Osteoblast (primary cell): ENCODE data around the gene NR2F6. TPM values are rescaled to one million over a fixed set of nuclear protein-coding genes. Genes with fewer than 3 reads are reported as not detected.
"Not testable (repeated sequence)": the region's sequence is repeated elsewhere in the genome, so short reads cannot be mapped to it uniquely, and the experiment has no call there.

ENCODE experiments used
- DNase-seq: peaks from one replicate; pipeline ENCODE4 v3.0.0; 2011; ENCODE audit warnings: low spot score, mixed read lengths; ENCODE audit not compliant: insufficient read length; ENCODE audit errors: missing footprints
- H2AFZ ChIP-seq: 2 replicates; pipeline ENCODE4 v1.6.0; 2011; ENCODE audit warnings: mild to moderate bottlenecking, low read length
- H3K27ac ChIP-seq: 2 replicates; pipeline ENCODE4 v1.5.1; 2011; ENCODE audit warnings: mild to moderate bottlenecking, low read depth, low read length, moderate library complexity
- H3K27me3 ChIP-seq: 2 replicates; pipeline ENCODE4 v1.6.0; 2012; ENCODE audit warnings: mild to moderate bottlenecking, control low read depth, inconsistent platforms, low read length, moderate library complexity; ENCODE audit not compliant: insufficient read depth
- H3K36me3 ChIP-seq: 2 replicates; pipeline ENCODE4 v1.5.1; 2011; ENCODE audit warnings: mild to moderate bottlenecking, low read length, control low read depth, moderate library complexity; ENCODE audit not compliant: insufficient read depth
- H3K4me1 ChIP-seq: 2 replicates; pipeline ENCODE4 v1.5.1; 2011; ENCODE audit warnings: mild to moderate bottlenecking, low read length, control low read depth, moderate library complexity; ENCODE audit not compliant: insufficient read depth
- H3K4me2 ChIP-seq: 2 replicates; pipeline ENCODE4 v1.6.0; 2011; ENCODE audit warnings: mild to moderate bottlenecking, low read length; ENCODE audit not compliant: insufficient read depth
- H3K4me3 ChIP-seq: fragments of 200-600 bp; sonication (generic); 3 replicates; pipeline ENCODE4 v1.5.1; 2012; ENCODE audit warnings: mild to moderate bottlenecking, low read length, inconsistent platforms; ENCODE audit not compliant: insufficient read depth
- H3K79me2 ChIP-seq: 2 replicates; pipeline ENCODE4 v1.6.0; 2012; ENCODE audit warnings: mild to moderate bottlenecking, low read length, control low read depth, inconsistent platforms; ENCODE audit not compliant: insufficient read depth
- H3K9me3 ChIP-seq: 2 replicates; pipeline ENCODE4 v1.5.1; 2011; ENCODE audit warnings: low read depth, low read length, control low read depth
- H4K20me1 ChIP-seq: 2 replicates; pipeline ENCODE4 v1.6.0; 2012; ENCODE audit warnings: mild to moderate bottlenecking, low read length, control low read depth; ENCODE audit not compliant: insufficient read depth
- total RNA-seq: library from RNA; depleted of rRNA; stranded (reverse); fragments of >200 nt; gene quantifications from 2 replicates; pipeline ENCODE4 v1.2.3, GENCODE V29; 2012
- TF ChIP-seq, protein P1 (sequence below): IDR thresholded peaks from 2 replicates; pipeline ENCODE4 v1.5.1; 2011; ENCODE audit warnings: mild to moderate bottlenecking, low read depth, low read length, moderate library complexity; ENCODE audit errors: extremely low read depth

The NR2F6 gene
- total RNA-seq, 1 donor = 32.2 TPM

GRCh38 chr19:17196610-17197009 is 49.1 kb downstream of the NR2F6 start:
- TF ChIP-seq, protein P1, sequence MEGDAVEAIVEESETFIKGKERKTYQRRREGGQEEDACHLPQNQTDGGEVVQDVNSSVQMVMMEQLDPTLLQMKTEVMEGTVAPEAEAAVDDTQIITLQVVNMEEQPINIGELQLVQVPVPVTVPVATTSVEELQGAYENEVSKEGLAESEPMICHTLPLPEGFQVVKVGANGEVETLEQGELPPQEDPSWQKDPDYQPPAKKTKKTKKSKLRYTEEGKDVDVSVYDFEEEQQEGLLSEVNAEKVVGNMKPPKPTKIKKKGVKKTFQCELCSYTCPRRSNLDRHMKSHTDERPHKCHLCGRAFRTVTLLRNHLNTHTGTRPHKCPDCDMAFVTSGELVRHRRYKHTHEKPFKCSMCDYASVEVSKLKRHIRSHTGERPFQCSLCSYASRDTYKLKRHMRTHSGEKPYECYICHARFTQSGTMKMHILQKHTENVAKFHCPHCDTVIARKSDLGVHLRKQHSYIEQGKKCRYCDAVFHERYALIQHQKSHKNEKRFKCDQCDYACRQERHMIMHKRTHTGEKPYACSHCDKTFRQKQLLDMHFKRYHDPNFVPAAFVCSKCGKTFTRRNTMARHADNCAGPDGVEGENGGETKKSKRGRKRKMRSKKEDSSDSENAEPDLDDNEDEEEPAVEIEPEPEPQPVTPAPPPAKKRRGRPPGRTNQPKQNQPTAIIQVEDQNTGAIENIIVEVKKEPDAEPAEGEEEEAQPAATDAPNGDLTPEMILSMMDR = no peak
- H3K79me2 ChIP-seq = no peaks in the 10 kb centered on the region
- no peaks in the 10 kb centered on the region for H3K27me3 ChIP-seq
- H2AFZ ChIP-seq = no peak overlapping the region
- H3K4me2 ChIP-seq = no peak overlapping the region
- H3K9me3 ChIP-seq = no peaks in the 10 kb centered on the region
- peak; percentile 3 for DNase-seq
- H3K4me3 ChIP-seq = no peak overlapping the region
- no peaks in the 10 kb centered on the region for H3K4me1 ChIP-seq
- H3K36me3 ChIP-seq = peaks cover 67% of the 10 kb centered on the region
- no peaks in the 10 kb centered on the region for H4K20me1 ChIP-seq
- no peak overlapping the region for H3K27ac ChIP-seq

DNA sequence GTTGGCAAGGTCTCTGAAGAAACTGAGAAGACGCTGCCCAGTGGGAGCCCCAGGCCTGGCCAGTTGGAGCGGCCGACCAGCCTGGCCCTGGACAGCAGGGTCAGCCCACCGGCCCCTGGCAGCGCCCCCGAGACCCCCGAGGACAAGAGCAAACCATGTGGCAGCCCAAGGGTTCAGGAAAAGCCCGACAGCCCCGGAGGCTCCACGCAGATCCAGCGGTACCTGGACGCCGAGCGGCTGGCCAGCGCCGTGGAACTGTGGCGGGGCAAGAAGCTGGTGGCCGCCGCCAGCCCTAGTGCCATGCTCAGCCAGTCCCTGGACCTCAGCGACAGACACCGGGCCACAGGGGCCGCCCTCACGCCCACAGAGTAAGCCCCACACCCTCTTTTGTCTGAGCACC is 50.6 kb downstream of the NR2F6 start:
- Histone ChIP-seq H3K79me2 (no peaks in the 10 kb centered on the region), H3K27ac (no peak overlapping the region), H3K4me3 (no peak overlapping the region), H3K4me2 (no peak overlapping the region), H4K20me1 (no peaks in the 10 kb centered on the region), H3K9me3 (no peaks in the 10 kb centered on the region), H2AFZ (no peak overlapping the region), H3K27me3 (no peaks in the 10 kb centered on the region), H3K36me3 (peaks cover 62% of the 10 kb centered on the region), H3K4me1 (no peaks in the 10 kb centered on the region)
- TF ChIP-seq, protein P1 = no peak
- peak; percentile 0 for DNase-seq

- no peak overlapping the region for H2AFZ ChIP-seq
- H3K27me3 ChIP-seq = no peaks in the 10 kb centered on the region
- H3K4me2 ChIP-seq = no peak overlapping the region
- no peaks in the 10 kb centered on the region for H3K79me2 ChIP-seq
- H4K20me1 ChIP-seq = no peaks in the 10 kb centered on the region
- peak; percentile 71 for DNase-seq
- TF ChIP-seq, protein P1 = no peak
- no peaks in the 10 kb centered on the region for H3K4me1 ChIP-seq
- peaks cover 61% of the 10 kb centered on the region for H3K36me3 ChIP-seq
- no peaks in the 10 kb centered on the region for H3K9me3 ChIP-seq
- no peak overlapping the region for H3K27ac ChIP-seq
- H3K4me3 ChIP-seq = no peak overlapping the region
Measured at GRCh38 chr19:17194608-17195007, 51.1 kb downstream of the NR2F6 start.

- no peaks in the 10 kb centered on the region for H3K4me1 ChIP-seq
- DNase-seq = peak; percentile 50
Measured at GRCh38 chr19:17192751-17193150, 53.0 kb downstream of the NR2F6 start.

GRCh38 chr19:17191736-17192135 is 54.0 kb downstream of the NR2F6 start:
- not testable (repeated sequence) for H3K27ac ChIP-seq, H3K4me2 ChIP-seq, H2AFZ ChIP-seq, H3K27me3 ChIP-seq, H3K79me2 ChIP-seq, H4K20me1 ChIP-seq, H3K9me3 ChIP-seq, H3K4me1 ChIP-seq, DNase-seq, H3K4me3 ChIP-seq
- peaks cover 70% of the 10 kb centered on the region for H3K36me3 ChIP-seq

More at GRCh38 chr19:17192751-17193150, 53.0 kb downstream of the NR2F6 start:
- Histone ChIP-seq H3K79me2 (no peaks in the 10 kb centered on the region), H2AFZ (no peak overlapping the region), H3K4me2 (no peak overlapping the region), H3K27me3 (no peaks in the 10 kb centered on the region), H3K27ac (no peak overlapping the region), H3K9me3 (no peaks in the 10 kb centered on the region), H3K4me3 (no peak overlapping the region), H3K36me3 (peaks cover 65% of the 10 kb centered on the region), H4K20me1 (no peaks in the 10 kb centered on the region)
- TF ChIP-seq, protein P1 = no peak
